KMS-11 (cell line): ENCODE measurements around the gene MYRIP.

ENCODE experiments used
- H2AFZ ChIP-seq: fragments of 200-600 bp; sonication (generic); 2 replicates; pipeline ENCODE4 v1.6.1; 2016; ENCODE audit warnings: antibody characterized with exemption, mixed run types, low read depth
- H3K27ac ChIP-seq: fragments of 200-600 bp; sonication (generic); 2 replicates; pipeline ENCODE4 v1.6.1; 2016; ENCODE audit warnings: mild to moderate bottlenecking, mixed run types
- H3K27me3 ChIP-seq: fragments of 200-600 bp; sonication (generic); 2 replicates; pipeline ENCODE4 v1.6.1; 2017; ENCODE audit warnings: mild to moderate bottlenecking, low read depth, mixed run types, moderate library complexity; ENCODE audit not compliant: insufficient read depth
- H3K36me3 ChIP-seq: fragments of 200-600 bp; sonication (generic); 2 replicates; pipeline ENCODE4 v1.6.1; 2017; ENCODE audit warnings: mild to moderate bottlenecking, mixed run types; ENCODE audit not compliant: insufficient read depth
- H3K4me1 ChIP-seq: fragments of 200-600 bp; sonication (generic); 2 replicates; pipeline ENCODE4 v1.6.1; 2016; ENCODE audit warnings: mild to moderate bottlenecking, low read depth, mixed run types; ENCODE audit not compliant: poor library complexity, severe bottlenecking
- H3K4me2 ChIP-seq: fragments of 200-600 bp; sonication (generic); 2 replicates; pipeline ENCODE4 v1.7.0; 2016; ENCODE audit warnings: mild to moderate bottlenecking, mixed run types
- H3K4me3 ChIP-seq: fragments of 200-600 bp; sonication (generic); IDR thresholded peaks from 2 replicates; pipeline ENCODE4 v1.6.1; 2017; ENCODE audit warnings: low read depth, low read length, mixed read lengths; ENCODE audit not compliant: insufficient read depth
- H3K79me2 ChIP-seq: fragments of 200-600 bp; sonication (generic); 2 replicates; pipeline ENCODE4 v1.6.1; 2016; ENCODE audit warnings: low read depth, mixed run types; ENCODE audit not compliant: insufficient read depth
- H3K9ac ChIP-seq: fragments of 200-600 bp; sonication (generic); 2 replicates; pipeline ENCODE4 v1.6.1; 2016; ENCODE audit warnings: mild to moderate bottlenecking, mixed run types
- H4K20me1 ChIP-seq: fragments of 200-600 bp; sonication (generic); 2 replicates; pipeline ENCODE4 v1.6.1; 2016; ENCODE audit warnings: mild to moderate bottlenecking, mixed run types; ENCODE audit not compliant: insufficient read depth
- TF ChIP-seq, protein P1 (sequence below): fragments of 200-600 bp; sonication (generic); conservative IDR thresholded peaks from 2 replicates; pipeline ENCODE4 v1.6.1; 2017; ENCODE audit warnings: low read depth, mild to moderate bottlenecking, antibody characterized with exemption, low read length, moderate library complexity, mixed read lengths

MYRIP gene

DNA sequence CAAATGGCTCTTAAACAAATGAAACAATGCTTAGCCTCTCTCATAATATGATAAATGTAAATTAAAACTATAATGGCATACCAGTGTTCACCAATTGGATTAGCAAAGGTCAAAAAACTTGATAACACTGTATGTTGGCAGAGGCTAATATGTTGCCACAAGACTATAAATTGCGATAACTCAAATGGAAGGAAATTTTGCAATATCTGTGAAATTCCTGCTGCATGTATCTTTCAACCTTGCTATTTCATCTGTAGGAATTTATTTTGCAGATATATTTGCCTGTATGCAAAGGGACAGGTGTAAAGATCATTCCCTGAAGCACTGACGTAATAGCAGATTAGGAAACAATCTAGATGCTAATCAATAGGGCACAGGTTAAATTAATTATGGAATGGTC, 308.7 kb downstream of the MYRIP start:
- H4K20me1 ChIP-seq = no peaks in the 10 kb centered on the region
- no peak overlapping the region for H3K4me3 ChIP-seq
- no peak overlapping the region for H3K27ac ChIP-seq
- H3K36me3 ChIP-seq = no peaks in the 10 kb centered on the region
- H3K4me1 ChIP-seq = no peaks in the 10 kb centered on the region
- H3K4me2 ChIP-seq = no peak overlapping the region
- no peaks in the 10 kb centered on the region for H3K27me3 ChIP-seq
- no peak overlapping the region for H3K9ac ChIP-seq
- no peaks in the 10 kb centered on the region for H3K79me2 ChIP-seq
- TF ChIP-seq, protein P1, sequence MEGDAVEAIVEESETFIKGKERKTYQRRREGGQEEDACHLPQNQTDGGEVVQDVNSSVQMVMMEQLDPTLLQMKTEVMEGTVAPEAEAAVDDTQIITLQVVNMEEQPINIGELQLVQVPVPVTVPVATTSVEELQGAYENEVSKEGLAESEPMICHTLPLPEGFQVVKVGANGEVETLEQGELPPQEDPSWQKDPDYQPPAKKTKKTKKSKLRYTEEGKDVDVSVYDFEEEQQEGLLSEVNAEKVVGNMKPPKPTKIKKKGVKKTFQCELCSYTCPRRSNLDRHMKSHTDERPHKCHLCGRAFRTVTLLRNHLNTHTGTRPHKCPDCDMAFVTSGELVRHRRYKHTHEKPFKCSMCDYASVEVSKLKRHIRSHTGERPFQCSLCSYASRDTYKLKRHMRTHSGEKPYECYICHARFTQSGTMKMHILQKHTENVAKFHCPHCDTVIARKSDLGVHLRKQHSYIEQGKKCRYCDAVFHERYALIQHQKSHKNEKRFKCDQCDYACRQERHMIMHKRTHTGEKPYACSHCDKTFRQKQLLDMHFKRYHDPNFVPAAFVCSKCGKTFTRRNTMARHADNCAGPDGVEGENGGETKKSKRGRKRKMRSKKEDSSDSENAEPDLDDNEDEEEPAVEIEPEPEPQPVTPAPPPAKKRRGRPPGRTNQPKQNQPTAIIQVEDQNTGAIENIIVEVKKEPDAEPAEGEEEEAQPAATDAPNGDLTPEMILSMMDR = no peak
- no peak overlapping the region for H2AFZ ChIP-seq

DNA sequence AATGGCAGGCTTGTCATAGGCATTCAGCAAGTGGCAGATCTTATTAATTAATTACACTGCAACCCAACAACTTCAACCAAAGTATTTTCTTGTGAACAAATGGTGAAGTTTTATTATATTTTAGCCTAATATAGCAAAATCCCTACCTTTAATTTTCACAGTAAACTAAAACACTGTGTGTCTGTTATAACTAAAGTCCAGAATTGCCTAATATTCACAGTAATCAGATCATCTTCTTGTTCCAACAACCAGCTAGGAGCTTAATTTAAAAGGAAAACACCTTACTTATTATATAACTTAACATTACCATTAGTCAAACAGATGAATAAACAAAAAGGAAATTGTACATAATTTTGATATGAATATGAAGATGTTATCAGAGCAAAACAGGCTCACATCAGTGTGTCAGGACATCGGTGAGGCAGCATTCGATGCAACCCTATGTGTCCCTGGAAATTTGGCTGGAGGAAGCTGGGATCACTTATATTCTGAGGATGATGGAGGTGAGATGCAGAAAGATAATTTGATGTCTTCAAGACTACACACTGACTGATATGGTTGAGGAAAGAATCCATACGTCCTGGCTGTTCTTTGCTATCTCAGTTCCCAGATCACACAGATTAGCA, 310.8 kb downstream of the MYRIP start:
- H3K4me3 ChIP-seq = no peak overlapping the region
- H3K27ac ChIP-seq = no peak overlapping the region
- H2AFZ ChIP-seq = no peak overlapping the region
- no peaks in the 10 kb centered on the region for H3K79me2 ChIP-seq
- H3K36me3 ChIP-seq = no peaks in the 10 kb centered on the region
- H3K27me3 ChIP-seq = no peaks in the 10 kb centered on the region
- TF ChIP-seq, protein P1 = no peak
- no peaks in the 10 kb centered on the region for H4K20me1 ChIP-seq
- no peak overlapping the region for H3K4me2 ChIP-seq
- H3K9ac ChIP-seq = no peak overlapping the region
- H3K4me1 ChIP-seq = no peaks in the 10 kb centered on the region

DNA sequence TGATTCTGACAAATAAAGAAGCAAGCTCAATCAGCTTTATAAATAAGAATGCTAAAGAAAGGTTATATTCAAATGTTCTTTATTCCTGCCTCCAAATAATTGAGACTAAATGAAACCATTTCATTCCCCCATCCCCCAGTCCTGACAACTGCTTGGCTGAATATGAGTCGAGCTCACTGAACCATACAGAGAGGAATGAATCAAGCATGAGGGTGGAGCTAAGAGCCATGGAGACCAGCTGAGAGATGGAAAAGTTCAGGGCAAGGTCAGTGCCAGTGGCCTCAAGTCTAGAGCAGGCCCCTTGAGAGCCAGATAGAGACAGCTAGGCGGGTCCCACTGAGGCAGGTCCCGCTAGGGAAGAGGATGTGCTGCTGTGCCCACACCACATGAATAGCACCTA, 311.4 kb downstream of the MYRIP start:
- no peaks in the 10 kb centered on the region for H3K36me3 ChIP-seq
- H3K4me2 ChIP-seq = no peak overlapping the region
- H3K9ac ChIP-seq = no peak overlapping the region
- H3K79me2 ChIP-seq = no peaks in the 10 kb centered on the region
- H4K20me1 ChIP-seq = no peaks in the 10 kb centered on the region
- H3K27ac ChIP-seq = no peak overlapping the region
- no peaks in the 10 kb centered on the region for H3K27me3 ChIP-seq
- TF ChIP-seq, protein P1 = no peak
- no peak overlapping the region for H3K4me3 ChIP-seq
- no peaks in the 10 kb centered on the region for H3K4me1 ChIP-seq
- H2AFZ ChIP-seq = no peak overlapping the region

- no peak overlapping the region for H3K9ac ChIP-seq
- H2AFZ ChIP-seq = no peak overlapping the region
- no peak overlapping the region for H3K27ac ChIP-seq
- H3K4me1 ChIP-seq = no peaks in the 10 kb centered on the region
- no peaks in the 10 kb centered on the region for H3K27me3 ChIP-seq
- H3K79me2 ChIP-seq = no peaks in the 10 kb centered on the region
- H3K36me3 ChIP-seq = no peaks in the 10 kb centered on the region
- H4K20me1 ChIP-seq = no peaks in the 10 kb centered on the region
- TF ChIP-seq, protein P1 = no peak
- no peak overlapping the region for H3K4me3 ChIP-seq
- H3K4me2 ChIP-seq = no peak overlapping the region
Observed at GRCh38 chr3:40124918-40125317, 315.5 kb downstream of the MYRIP start.
